GM23338 (cell line): ENCODE results near the gene SRSF3.

Experiments
- CREB1 ChIP-seq: fragments of 250-450 bp; sonication (Bioruptor Pico); IDR thresholded peaks from 2 replicates; pipeline ENCODE4 v1.5.0; 2020; ENCODE audit warnings: low read depth, mild to moderate bottlenecking, moderate library complexity
- CTCF ChIP-seq, 2 experiments: fragments of 200-600 bp in 1 of 2; sonication (generic) in 1 of 2; conservative IDR thresholded peaks; 2 replicates each; pipeline versions ENCODE4 v1.5.1 to v1.6.1; 2016 to 2017; ENCODE audit warnings: antibody characterized with exemption in 2 of 2, low read depth in 2 of 2, mild to moderate bottlenecking in 2 of 2, moderate library complexity in 1 of 2
- ETS1 ChIP-seq: IDR thresholded peaks from 2 replicates; pipeline ENCODE4 v1.6.1; 2016; ENCODE audit warnings: antibody characterized with exemption
- EZH2 ChIP-seq: fragments of 200-600 bp; sonication (generic); IDR thresholded peaks from one replicate; pipeline ENCODE4 v1.8.0; 2017; ENCODE audit warnings: antibody characterized with exemption, mild to moderate bottlenecking, low read depth; ENCODE audit not compliant: unreplicated experiment
- EZH2phosphoT487 ChIP-seq: fragments of 200-600 bp; sonication (generic); IDR thresholded peaks from one replicate; pipeline ENCODE4 v1.8.1; 2018; ENCODE audit warnings: antibody characterized with exemption; ENCODE audit not compliant: unreplicated experiment
- NANOG ChIP-seq: IDR thresholded peaks from 2 replicates; pipeline ENCODE4 v1.6.1; 2016; ENCODE audit warnings: antibody characterized with exemption, borderline replicate concordance
- POLR2AphosphoS5 ChIP-seq: IDR thresholded peaks from 2 replicates; pipeline ENCODE4 v1.6.1; 2016; ENCODE audit warnings: antibody characterized with exemption, low read depth
- REST ChIP-seq: IDR thresholded peaks from one replicate; pipeline ENCODE4 v1.6.1; 2018; ENCODE audit warnings: antibody characterized with exemption; ENCODE audit not compliant: unreplicated experiment

- TF ChIP-seq REST (no peak), CTCF (conservative IDR thresholded peaks at IDR 0.05; ENCODE audit: low read depth in 2 of 2) (no peak), POLR2AphosphoS5 (no peak), NANOG (no peak), CREB1 (CRISPR knock-in tag) (no peak), EZH2 (no peak), EZH2phosphoT487 (no peak), ETS1 (no peak)
These were observed 31.2 kb downstream of the SRSF3 start for GRCh38 chr6:36625158-36625919.
